ENCODE data around the gene CELF6. TPM values are rescaled to one million over a fixed set of nuclear protein-coding genes. Genes with fewer than 3 reads are reported as not detected.
A peak's percentile ranks its signal among the peaks of the same experiment; 100 is the strongest.

Gene CELF6
- total RNA-seq, 4 donors from 2014 or later, result 0.13 to 2.4 (median 0.49) TPM; not detected in 1

- in situ Hi-C loops (cut with MboI; ENCODE audit: low sequenced_read_pairs in 4 of 4), result loop anchor here in 1 of 4 donors (5.0 kb wide), 1 partner anchor 35 kb away; the partner anchor contains the start of gene PARP6
- no peaks in the 10 kb centered on the region for H3K9me3 ChIP-seq
- intact Hi-C loops (cut with DNase I; ENCODE audit: low total_unique reads), result no loop called here
- TF ChIP-seq POLR2A (IDR thresholded peaks at IDR 0.05) (peak in 1 of 2 donors; percentile 43), CTCF (IDR thresholded peaks at IDR 0.05 in 4 of 5, conservative IDR thresholded peaks at IDR 0.05 in 1 of 5) (no peak)
- H3K4me1 ChIP-seq, result peaks cover 0 to 18% of the 10 kb centered on the region in 2 donors
- H3K27me3 ChIP-seq, result no peaks in the 10 kb centered on the region
- peak; percentile 64 to 83 for DNase-seq
- peaks cover 0 to 27% of the 10 kb centered on the region in 2 donors for H3K36me3 ChIP-seq
- H3K4me3 ChIP-seq, result peak overlapping the region in 1 of 4 donors; percentile 27
- H3K27ac ChIP-seq, result peak overlapping the region; percentile 47 to 67 (median 58)
- peak; percentile 90 to 93 for ATAC-seq
Observed at GRCh38 chr15:72237029-72237852, 82.7 kb downstream of the CELF6 start.

- in situ Hi-C loops (cut with MboI; ENCODE audit: low sequenced_read_pairs in 4 of 4), result loop anchor here in 1 of 4 donors (5.0 kb wide), 1 partner anchor 36 kb away; the partner anchor contains the start of gene PARP6
- Histone ChIP-seq H3K36me3 (peaks cover 0 to 19% of the 10 kb centered on the region in 2 donors), H3K27me3 (no peaks in the 10 kb centered on the region), H3K4me3 (peak overlapping the region in 1 of 4 donors; percentile 27), H3K9me3 (no peaks in the 10 kb centered on the region), H3K4me1 (peaks cover 0 to 24% of the 10 kb centered on the region in 2 donors), H3K27ac (peak overlapping the region; percentile 47 to 67 (median 58))
- no peak for TF ChIP-seq POLR2A (IDR thresholded peaks at IDR 0.05)
- intact Hi-C loops (cut with DNase I; ENCODE audit: low total_unique reads), result no loop called here
- ATAC-seq (no peak), DNase-seq (no peak)
Observed at GRCh38 chr15:72236381-72237003, 83.5 kb downstream of the CELF6 start.

- ATAC-seq (no peak), DNase-seq (no peak)
- TF ChIP-seq CTCF (IDR thresholded peaks at IDR 0.05 in 4 of 5, conservative IDR thresholded peaks at IDR 0.05 in 1 of 5) (no peak), POLR2A (IDR thresholded peaks at IDR 0.05) (no peak)
- Histone ChIP-seq H3K27ac (no peak overlapping the region), H3K4me1 (peaks cover 0 to 24% of the 10 kb centered on the region in 2 donors), H3K27me3 (no peaks in the 10 kb centered on the region), H3K9me3 (no peaks in the 10 kb centered on the region), H3K36me3 (peaks cover 0 to 7% of the 10 kb centered on the region in 2 donors), H3K4me3 (no peak overlapping the region)
- in situ Hi-C loops (cut with MboI; ENCODE audit: low sequenced_read_pairs in 4 of 4) (loop anchor here in 1 of 4 donors (5.0 kb wide), 1 partner anchor 37 kb away; the partner anchor contains the start of gene PARP6), intact Hi-C loops (cut with DNase I; ENCODE audit: low total_unique reads) (no loop called here)
Observed at GRCh38 chr15:72235298-72235697, 84.7 kb downstream of the CELF6 start.

Other genes starting within 250 kb of the CELF6 start
- 10 to 100 TPM; 21.0 to 40.9 (median 24.2) TPM for gene MYO9A, start 202.0 kb downstream of the CELF6 start, total RNA-seq
- gene SENP8, start 201.8 kb downstream of the CELF6 start, total RNA-seq, result 1 to 10 TPM; 1.0 to 3.6 (median 2.7) TPM
- gene GRAMD2A, start 122.4 kb downstream of the CELF6 start, total RNA-seq, result not detected
- gene PKM, start 89.0 kb downstream of the CELF6 start, total RNA-seq, result 100 to 1,000 TPM; 691 to 946 (median 810) TPM
- 10 to 100 TPM; 51.7 to 84.7 (median 66.9) TPM for gene PARP6, start 47.6 kb downstream of the CELF6 start, total RNA-seq
- gene HEXA, start 55.9 kb upstream of the CELF6 start, total RNA-seq, result 10 to 100 TPM; 29.4 to 51.5 (median 40.0) TPM
- not detected for gene TMEM202, start 78.1 kb upstream of the CELF6 start, total RNA-seq
- gene ARIH1, start 154.2 kb upstream of the CELF6 start, total RNA-seq, result 10 to 100 TPM; 46.3 to 85.6 (median 68.3) TPM

Data from gastrocnemius medialis (tissue), 4 donors.